IMR-90 (cell line): ENCODE results near the gene TRIM32. TPM values are rescaled to one million over a fixed set of nuclear protein-coding genes. Genes with fewer than 3 reads are reported as not detected.
A peak's percentile ranks its signal among the peaks of the same experiment; 100 is the strongest.

Experiments
- ATAC-seq: fragments of 200-7000 bp; cut with Tn5 transposase; 2 replicates; pipeline ENCODE4 v1.9.1; 2020; ENCODE audit warnings: low read depth, mild to moderate bottlenecking, moderate library complexity
- BruUV-seq: library from RNA; stranded (reverse); fragments of 400-500 nt; replicated peaks from 2 replicates; lab custom pipeline; 2021; lab: Mats Ljungman, UMichigan
- CTCF ChIA-PET: fragments of 300-600 bp; formaldehyde crosslinking; extraction: SDS; loops from one replicate; lab custom pipeline; 2021; ENCODE audit warnings: antibody characterized with exemption; lab: Yijun Ruan, JAX
- POLR2A ChIA-PET: fragments of 300-600 bp; sonication (Branson Sonifier 250); formaldehyde crosslinking; loops from one replicate; lab custom pipeline; 2022; ENCODE audit warnings: antibody characterized with exemption; ENCODE audit not compliant: unreplicated experiment; lab: Charles Lee
- DNase-seq: peaks from one replicate; pipeline ENCODE4 v3.0.0; 2013
- H2AFZ ChIP-seq: replicated peaks from 2 replicates; pipeline ENCODE3; 2013; ENCODE audit warnings: low read length, mild to moderate bottlenecking; ENCODE audit not compliant: poor library complexity
- H2AK5ac ChIP-seq: 2 replicates; pipeline ENCODE4 v1.6.1; 2013; ENCODE audit warnings: low read depth, low read length, inconsistent platforms
- H2AK9ac ChIP-seq: replicated peaks from 2 replicates; pipeline ENCODE3; 2013; ENCODE audit warnings: mild to moderate bottlenecking, low read depth, low read length, moderate library complexity; ENCODE audit not compliant: poor library complexity
- H2BK120ac ChIP-seq: 2 replicates; pipeline ENCODE4 v1.6.1; 2013; ENCODE audit warnings: low read depth, low read length, inconsistent platforms
- H2BK15ac ChIP-seq: 3 replicates; pipeline ENCODE4 v1.6.1; 2013; ENCODE audit warnings: low read depth, low read length, inconsistent platforms
- H2BK20ac ChIP-seq: 2 replicates; pipeline ENCODE4 v1.6.1; 2013; ENCODE audit warnings: low read depth, mild to moderate bottlenecking, inconsistent platforms, low read length, moderate library complexity
- H2BK5ac ChIP-seq: 2 replicates; pipeline ENCODE4 v1.6.1; 2013; ENCODE audit warnings: mild to moderate bottlenecking, low read depth, low read length, inconsistent platforms; ENCODE audit not compliant: poor library complexity, severe bottlenecking
- H3K14ac ChIP-seq: replicated peaks from 2 replicates; pipeline ENCODE4 v1.6.1; 2013; ENCODE audit warnings: low read depth, low read length, inconsistent platforms
- H3K18ac ChIP-seq: 2 replicates; pipeline ENCODE4 v1.6.1; 2013; ENCODE audit warnings: low read depth, low read length, control low read depth
- H3K23ac ChIP-seq: 2 replicates; pipeline ENCODE4 v1.6.1; 2013; ENCODE audit warnings: low read depth, low read length, inconsistent platforms
- H3K27ac ChIP-seq: 2 replicates; pipeline ENCODE4 v1.5.1; 2013; ENCODE audit warnings: mild to moderate bottlenecking, control low read depth, low read length; ENCODE audit not compliant: insufficient read depth
- H3K27me3 ChIP-seq: 2 replicates; pipeline ENCODE4 v1.6.1; 2013; ENCODE audit warnings: low read length; ENCODE audit not compliant: control insufficient read depth, insufficient read depth
- H3K36me3 ChIP-seq: 2 replicates; pipeline ENCODE4 v1.6.1; 2013; ENCODE audit warnings: low read length, mixed read lengths; ENCODE audit not compliant: control insufficient read depth, insufficient read depth
- H3K4ac ChIP-seq: 2 replicates; pipeline ENCODE4 v1.6.1; 2013; ENCODE audit warnings: low read depth, low read length, inconsistent platforms
- H3K4me1 ChIP-seq: 2 replicates; pipeline ENCODE4 v1.6.1; 2013; ENCODE audit warnings: low read length, mixed read lengths; ENCODE audit not compliant: control insufficient read depth, insufficient read depth
- H3K4me2 ChIP-seq: 2 replicates; pipeline ENCODE4 v1.6.1; 2013; ENCODE audit warnings: low read depth, mild to moderate bottlenecking, control low read depth, low read length, moderate library complexity
- H3K4me3 ChIP-seq: 2 replicates; pipeline ENCODE4 v1.5.1; 2013; ENCODE audit warnings: low read depth, mild to moderate bottlenecking, control low read depth, low read length, moderate library complexity; ENCODE audit not compliant: insufficient read depth
- H3K56ac ChIP-seq: 2 replicates; pipeline ENCODE4 v1.6.1; 2013; ENCODE audit warnings: low read length, inconsistent platforms; ENCODE audit not compliant: insufficient read depth; ENCODE audit errors: extremely low read depth
- H3K79me1 ChIP-seq, 2 experiments: 2 replicates each; pipeline ENCODE4 v1.6.1; 2013; ENCODE audit warnings: low read length in 2 of 2, inconsistent platforms in 1 of 2, low read depth in 1 of 2
- H3K9ac ChIP-seq: 2 replicates; pipeline ENCODE4 v1.6.1; 2013; ENCODE audit warnings: low read depth, low read length, control low read depth
- H3K9me1 ChIP-seq: 2 replicates; pipeline ENCODE4 v1.6.1; 2013; ENCODE audit warnings: low read length, inconsistent platforms; ENCODE audit not compliant: insufficient read depth
- H3K9me3 ChIP-seq: 2 replicates; pipeline ENCODE4 v1.6.1; 2013; ENCODE audit warnings: low read length; ENCODE audit not compliant: control insufficient read depth, insufficient read depth
- H4K20me1 ChIP-seq: 2 replicates; pipeline ENCODE4 v1.6.1; 2013; ENCODE audit warnings: low read length, inconsistent platforms; ENCODE audit not compliant: insufficient read depth
- H4K5ac ChIP-seq: 2 replicates; pipeline ENCODE4 v1.6.1; 2013; ENCODE audit warnings: mild to moderate bottlenecking, low read depth, low read length, control low read depth
- H4K8ac ChIP-seq, 2 experiments: 2 replicates each; pipeline ENCODE4 v1.6.1; 2013; ENCODE audit warnings: low read depth in 2 of 2, low read length in 2 of 2, control low read depth in 1 of 2, inconsistent platforms in 1 of 2
- H4K91ac ChIP-seq: 2 replicates; pipeline ENCODE4 v1.6.1; 2013; ENCODE audit warnings: low read depth, low read length, inconsistent platforms; ENCODE audit not compliant: insufficient read depth
- RAD21 ChIP-seq: IDR thresholded peaks from 2 replicates; pipeline ENCODE4 v1.6.1; 2012; ENCODE audit warnings: low read length, improper control_type of control experiment
- RFX5 ChIP-seq: IDR thresholded peaks from 2 replicates; pipeline ENCODE4 v1.8.0; 2012; ENCODE audit warnings: low read depth, mild to moderate bottlenecking, low read length, moderate library complexity
- WGBS, 2 experiments: methylation state at CpG; one replicate each; pipeline versions ENCODE4 v1.1.5 to v1.1.7; 2013; ENCODE audit warnings: missing lambda C conversion rate in 2 of 2; ENCODE audit not compliant: insufficient read length in 1 of 2; ENCODE audit errors: extremely low coverage in 2 of 2; 5-methylcytosine and 5-hydroxymethylcytosine counted together
- dilution Hi-C: fragments of 300-500 bp; cut with HindIII; formaldehyde crosslinking; loops from one replicate; pipeline ENCODE4 v1.14.3; 2018; ENCODE audit warnings: low sequenced_read_pairs; ENCODE audit not compliant: unreplicated experiment
- in situ Hi-C: fragments of 300-500 bp; cut with MboI; formaldehyde crosslinking; loops from 3 replicates; pipeline ENCODE4 v1.14.3; 2019; ENCODE audit warnings: low sequenced_read_pairs, inconsistent platforms, mixed read lengths
- intact Hi-C: fragments of 100-400 bp; cut with micrococcal nuclease; formaldehyde crosslinking; loops from 2 replicates; pipeline ENCODE4 v1.10.0; 2022
- polyA plus RNA-seq, 3 experiments: library from polyadenylated mRNA; depleted of rRNA; stranded (reverse); fragments of >200 nt; gene quantifications; 2 replicates each; pipeline ENCODE4 v1.2.3, GENCODE V29; 2012; ENCODE audit warnings: low replicate concordance in 1 of 3
- total RNA-seq: library from RNA; depleted of rRNA; stranded (reverse); fragments of >200 nt; gene quantifications from 2 replicates; pipeline ENCODE4 v1.2.3, GENCODE V29; 2012

The TRIM32 gene
- total and polyA plus RNA-seq, 2 of the 4 experiments (the other 2 are of a cell fraction), result 12.8 to 31.0 TPM

DNA sequence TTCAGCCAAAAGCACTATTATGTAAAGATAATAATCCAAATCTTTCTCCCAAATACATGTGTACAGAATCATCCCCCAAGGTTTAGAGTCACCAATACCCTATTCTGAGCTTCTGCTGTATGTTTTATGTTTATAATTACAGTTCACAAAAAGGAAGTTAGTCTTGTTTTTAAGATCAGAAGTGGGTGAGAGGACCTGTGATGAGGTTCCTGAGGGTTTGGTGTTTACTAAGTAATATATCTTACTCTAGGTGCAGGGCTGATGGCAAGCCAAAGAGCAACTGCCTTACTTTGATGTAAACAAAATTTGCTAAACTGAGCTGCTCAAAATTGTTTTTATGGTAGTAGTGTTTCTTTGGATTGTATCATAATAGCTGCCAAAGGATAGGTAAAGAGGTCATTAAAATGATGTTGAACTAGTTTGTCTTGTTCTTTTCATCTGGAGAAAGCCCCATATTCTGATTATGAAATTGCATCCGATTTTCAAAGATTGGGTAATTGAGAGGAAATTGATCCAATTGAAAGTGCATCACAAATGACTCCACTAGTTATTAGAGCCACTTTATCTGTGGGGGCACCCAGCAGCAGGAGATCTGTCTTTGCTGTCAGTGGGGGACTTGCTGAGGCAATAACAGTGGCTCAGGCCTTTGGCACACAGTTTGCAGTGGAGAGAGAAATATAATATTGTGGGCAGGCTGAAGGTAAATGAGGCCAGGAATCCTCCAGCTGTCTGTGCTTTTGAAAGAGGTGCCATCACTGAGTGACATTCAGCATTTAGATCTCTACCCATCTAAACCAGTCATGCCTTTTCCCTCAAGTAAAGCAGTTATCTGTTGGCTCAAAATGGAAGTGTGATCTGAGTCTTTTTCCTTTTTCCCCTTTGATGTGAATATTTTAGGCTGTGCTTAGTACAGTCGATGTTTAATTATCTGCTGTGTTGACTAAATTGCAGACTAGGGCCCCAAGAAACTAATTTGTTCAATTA lies 14.1 kb downstream of the TRIM32 start:
- Histone ChIP-seq H2BK5ac (no peak overlapping the region), H4K91ac (no peak overlapping the region), H3K4ac (no peak overlapping the region), H2BK120ac (no peak overlapping the region), H3K9ac (no peak overlapping the region), H4K8ac (no peak overlapping the region; a peak in 1 of 4 replicates), H3K4me2 (no peak overlapping the region), H3K56ac (no peak overlapping the region), H3K23ac (peak overlapping the region; percentile 45; the same call in 1 of the 2 replicates), H2AFZ (no peak overlapping the region), H3K4me1 (peaks cover 11% of the 10 kb centered on the region), H3K14ac (no peak overlapping the region; the same call in 1 of the 2 replicates), H3K36me3 (peaks cover 25% of the 10 kb centered on the region), H4K5ac (no peak overlapping the region), H3K79me1 (peaks cover 28 to 54% of the 10 kb centered on the region in 2 experiments), H3K27ac (no peak overlapping the region), H3K18ac (no peak overlapping the region), H3K9me3 (no peaks in the 10 kb centered on the region), H3K9me1 (peaks cover 23% of the 10 kb centered on the region), H2BK15ac (no peak overlapping the region), H4K20me1 (peaks cover 55% of the 10 kb centered on the region), H2AK9ac (no peak overlapping the region), H2AK5ac (no peak overlapping the region), H3K4me3 (no peak overlapping the region), H2BK20ac (no peak overlapping the region), H3K27me3 (no peaks in the 10 kb centered on the region)
- ChIA-PET POLR2A (interaction anchor here (0.5 kb wide), 1 partner anchor 55 kb away, joined by 3 read pairs; no protein-coding TSS in a partner anchor), CTCF (no interaction called here)
- TF ChIP-seq RAD21 (no peak), RFX5 (no peak)
- dilution Hi-C loops, result no loop called here
- no CpG with 5 or more reads among the region's 2 CpGs for WGBS, 2 experiments
- no TSS peak for BruUV-seq
- DNase-seq (no peak), ATAC-seq (no peak)
- intact Hi-C loops, result no loop called here
- in situ Hi-C loops, result no loop called here
